ENCODE measurements around the gene SPTBN4.
A peak's percentile ranks its signal among the peaks of the same experiment; 100 is the strongest.

The SPTBN4 gene

GRCh38 chr19:40528533-40529092, 61.8 kb downstream of the SPTBN4 start:
- H3K18ac ChIP-seq (ENCODE audit: low read length), result no peak overlapping the region
- H4K12ac ChIP-seq (ENCODE audit: low read depth, low read length), result no peak overlapping the region
- H3K36me3 ChIP-seq (ENCODE audit: control insufficient read depth in 1 of 2, insufficient read depth in 2 of 2, low read length in 2 of 2), result no peaks in the 10 kb centered on the region
- no peak overlapping the region for H2BK5ac ChIP-seq (ENCODE audit: low read depth, low read length, poor library complexity)
- H4K91ac ChIP-seq (ENCODE audit: low read depth, low read length), result no peak overlapping the region
- H2BK120ac ChIP-seq (ENCODE audit: insufficient read depth, low read length, poor library complexity), result no peak overlapping the region
- H3K9ac ChIP-seq (ENCODE audit: low read length), result no peak overlapping the region
- peaks cover 0 to 10% of the 10 kb centered on the region in 2 experiments for H3K4me1 ChIP-seq (ENCODE audit: control insufficient read depth in 1 of 2, insufficient read depth in 2 of 2, low read length in 2 of 2)
- no peaks in the 10 kb centered on the region for H3K9me3 ChIP-seq (ENCODE audit: insufficient read depth, low read depth, low read length)
- no peaks in the 10 kb centered on the region for H3K27me3 ChIP-seq (ENCODE audit: insufficient read depth, low read length)
- H3K4ac ChIP-seq (ENCODE audit: low read depth, low read length), result no peak overlapping the region
- peak overlapping the region; percentile 22 for H2BK12ac ChIP-seq (ENCODE audit: low read length)
- no CpG with 5 or more reads among the region's 14 CpGs for WGBS (ENCODE audit: extremely low coverage, insufficient coverage, insufficient read length)
- H3K79me1 ChIP-seq (ENCODE audit: low read length), result peaks cover 2% of the 10 kb centered on the region
- no peak overlapping the region for H3K4me2 ChIP-seq (ENCODE audit: low read length)
- no peak overlapping the region for H3K23ac ChIP-seq (ENCODE audit: low read length)
- H3K79me2 ChIP-seq (ENCODE audit: control insufficient read depth, insufficient read depth, low read length, poor library complexity), result no peaks in the 10 kb centered on the region
- H3K4me3 ChIP-seq (ENCODE audit: low read depth, low read length), result no peak overlapping the region
- H3K27ac ChIP-seq (ENCODE audit: low read depth, low read length), result no peak overlapping the region
- peak overlapping the region; percentile 57 for H4K8ac ChIP-seq (ENCODE audit: low read depth, low read length)
- H3K14ac ChIP-seq (ENCODE audit: low read length), result no peak overlapping the region
- H2AK5ac ChIP-seq (ENCODE audit: low read length), result no peak overlapping the region
- no peak overlapping the region for H2AFZ ChIP-seq (ENCODE audit: insufficient read depth, low read length, poor library complexity)
- no peak for DNase-seq

- Histone ChIP-seq H3K9me3 (ENCODE audit: insufficient read depth, low read depth, low read length) (no peaks in the 10 kb centered on the region), H3K4me2 (ENCODE audit: low read length) (peak overlapping the region; percentile 74), H3K27me3 (ENCODE audit: insufficient read depth, low read length) (no peaks in the 10 kb centered on the region), H2AK5ac (ENCODE audit: low read length) (no peak overlapping the region), H3K18ac (ENCODE audit: low read length) (no peak overlapping the region), H2BK120ac (ENCODE audit: insufficient read depth, low read length, poor library complexity) (no peak overlapping the region), H3K4ac (ENCODE audit: low read depth, low read length) (no peak overlapping the region), H3K23ac (ENCODE audit: low read length) (no peak overlapping the region), H2BK12ac (ENCODE audit: low read length) (no peak overlapping the region), H2BK5ac (ENCODE audit: low read depth, low read length, poor library complexity) (no peak overlapping the region), H3K4me3 (ENCODE audit: low read depth, low read length) (peak overlapping the region; percentile 41), H3K9ac (ENCODE audit: low read length) (no peak overlapping the region), H4K12ac (ENCODE audit: low read depth, low read length) (no peak overlapping the region), H4K8ac (ENCODE audit: low read depth, low read length) (peak overlapping the region; percentile 57), H3K4me1 (ENCODE audit: control insufficient read depth in 1 of 2, insufficient read depth in 2 of 2, low read length in 2 of 2) (peaks cover 0 to 10% of the 10 kb centered on the region in 2 experiments), H4K91ac (ENCODE audit: low read depth, low read length) (no peak overlapping the region), H3K27ac (ENCODE audit: low read depth, low read length) (no peak overlapping the region), H3K14ac (ENCODE audit: low read length) (no peak overlapping the region), H2AFZ (ENCODE audit: insufficient read depth, low read length, poor library complexity) (no peak overlapping the region), H3K36me3 (ENCODE audit: control insufficient read depth in 1 of 2, insufficient read depth in 2 of 2, low read length in 2 of 2) (no peaks in the 10 kb centered on the region), H3K79me1 (ENCODE audit: low read length) (peaks cover 2% of the 10 kb centered on the region), H3K79me2 (ENCODE audit: control insufficient read depth, insufficient read depth, low read length, poor library complexity) (no peaks in the 10 kb centered on the region)
- peak; percentile 66 to 88 for DNase-seq
- WGBS (ENCODE audit: extremely low coverage, insufficient coverage, insufficient read length), result no CpG with 5 or more reads among the region's 54 CpGs
Observed at GRCh38 chr19:40529093-40529954, 62.5 kb downstream of the SPTBN4 start.

GRCh38 chr19:40530091-40530901, 63.5 kb downstream of the SPTBN4 start:
- H3K9me3 ChIP-seq (ENCODE audit: insufficient read depth, low read depth, low read length), result peaks cover 2% of the 10 kb centered on the region

GRCh38 chr19:40533508-40533907, 66.7 kb downstream of the SPTBN4 start:
- Histone ChIP-seq H3K4me2 (ENCODE audit: low read length) (no peak overlapping the region), H4K91ac (ENCODE audit: low read depth, low read length) (no peak overlapping the region), H2AFZ (ENCODE audit: insufficient read depth, low read length, poor library complexity) (no peak overlapping the region), H3K9me3 (ENCODE audit: insufficient read depth, low read depth, low read length) (peaks cover 2% of the 10 kb centered on the region), H3K4me1 (ENCODE audit: control insufficient read depth in 1 of 2, insufficient read depth in 2 of 2, low read length in 2 of 2) (peaks cover 0 to 10% of the 10 kb centered on the region in 2 experiments), H2BK5ac (ENCODE audit: low read depth, low read length, poor library complexity) (no peak overlapping the region), H3K23ac (ENCODE audit: low read length) (no peak overlapping the region), H3K4ac (ENCODE audit: low read depth, low read length) (no peak overlapping the region), H3K36me3 (ENCODE audit: control insufficient read depth in 1 of 2, insufficient read depth in 2 of 2, low read length in 2 of 2) (no peaks in the 10 kb centered on the region), H2BK120ac (ENCODE audit: insufficient read depth, low read length, poor library complexity) (no peak overlapping the region), H2AK5ac (ENCODE audit: low read length) (no peak overlapping the region), H4K8ac (ENCODE audit: low read depth, low read length) (no peak overlapping the region), H3K14ac (ENCODE audit: low read length) (no peak overlapping the region), H3K79me2 (ENCODE audit: control insufficient read depth, insufficient read depth, low read length, poor library complexity) (no peaks in the 10 kb centered on the region), H3K27ac (ENCODE audit: low read depth, low read length) (no peak overlapping the region), H3K4me3 (ENCODE audit: low read depth, low read length) (no peak overlapping the region), H3K9ac (ENCODE audit: low read length) (no peak overlapping the region), H3K79me1 (ENCODE audit: low read length) (peaks cover 2% of the 10 kb centered on the region), H3K27me3 (ENCODE audit: insufficient read depth, low read length) (no peaks in the 10 kb centered on the region), H2BK12ac (ENCODE audit: low read length) (no peak overlapping the region), H3K18ac (ENCODE audit: low read length) (no peak overlapping the region), H4K12ac (ENCODE audit: low read depth, low read length) (no peak overlapping the region)
- DNase-seq, result peak in 1 of 2 donors; percentile 18
- WGBS (ENCODE audit: extremely low coverage, insufficient coverage, insufficient read length), result no CpG with 5 or more reads among the region's 2 CpGs

More at GRCh38 chr19:40530091-40530901, 63.5 kb downstream of the SPTBN4 start:
- H3K27ac ChIP-seq (ENCODE audit: low read depth, low read length), result no peak overlapping the region
- H3K4me2 ChIP-seq (ENCODE audit: low read length), result peak overlapping the region; percentile 66
- peak overlapping the region; percentile 56 for H2AFZ ChIP-seq (ENCODE audit: insufficient read depth, low read length, poor library complexity)
- DNase-seq, result no peak
- no peak overlapping the region for H2AK5ac ChIP-seq (ENCODE audit: low read length)
- H3K36me3 ChIP-seq (ENCODE audit: control insufficient read depth in 1 of 2, insufficient read depth in 2 of 2, low read length in 2 of 2), result no peaks in the 10 kb centered on the region
- H4K91ac ChIP-seq (ENCODE audit: low read depth, low read length), result peak overlapping the region; percentile 90
- H3K27me3 ChIP-seq (ENCODE audit: insufficient read depth, low read length), result no peaks in the 10 kb centered on the region
- H3K4me3 ChIP-seq (ENCODE audit: low read depth, low read length), result peak overlapping the region; percentile 86
- no peak overlapping the region for H3K23ac ChIP-seq (ENCODE audit: low read length)
- H3K79me1 ChIP-seq (ENCODE audit: low read length), result peaks cover 2% of the 10 kb centered on the region
- WGBS (ENCODE audit: extremely low coverage, insufficient coverage, insufficient read length), result no CpG with 5 or more reads among the region's 75 CpGs
- peak overlapping the region; percentile 68 for H2BK5ac ChIP-seq (ENCODE audit: low read depth, low read length, poor library complexity)
- H3K4ac ChIP-seq (ENCODE audit: low read depth, low read length), result no peak overlapping the region
- H2BK12ac ChIP-seq (ENCODE audit: low read length), result no peak overlapping the region
- H4K12ac ChIP-seq (ENCODE audit: low read depth, low read length), result peak overlapping the region; percentile 68
- no peak overlapping the region for H3K9ac ChIP-seq (ENCODE audit: low read length)
- peak overlapping the region; percentile 94 for H2BK120ac ChIP-seq (ENCODE audit: insufficient read depth, low read length, poor library complexity)
- peak overlapping the region; percentile 88 for H3K14ac ChIP-seq (ENCODE audit: low read length)
- H3K79me2 ChIP-seq (ENCODE audit: control insufficient read depth, insufficient read depth, low read length, poor library complexity), result no peaks in the 10 kb centered on the region
- peaks cover 0 to 10% of the 10 kb centered on the region in 2 experiments for H3K4me1 ChIP-seq (ENCODE audit: control insufficient read depth in 1 of 2, insufficient read depth in 2 of 2, low read length in 2 of 2)
- peak overlapping the region; percentile 91 for H4K8ac ChIP-seq (ENCODE audit: low read depth, low read length)
- H3K18ac ChIP-seq (ENCODE audit: low read length), result peak overlapping the region; percentile 93

All from trophoblast cell (in vitro differentiated cells and primary cell).